Gastrocnemius medialis (tissue), 4 donors: Measurements from ENCODE around the gene TMEM87B. TPM values are rescaled to one million over a fixed set of nuclear protein-coding genes. Genes with fewer than 3 reads are reported as not detected.

Source experiments
- ATAC-seq, 2 donors: fragments of 150-250 bp; one replicate each; pipeline ENCODE4 v1.9.1; 2016
- DNase-seq, 2 donors: peaks; one replicate each; pipeline ENCODE4 v3.0.0-alpha.2; 2019
- H3K27ac ChIP-seq, 4 donors: fragments of 200-600 bp; sonication (generic); 1 replicate in 1 of 4; 2 replicates in 3 of 4; pipeline ENCODE4 v1.5.1; 2016 to 2018; ENCODE audit warnings: mild to moderate bottlenecking in 2 of 4, moderate library complexity in 1 of 4
- H3K27me3 ChIP-seq, 3 donors: fragments of 200-600 bp; sonication (generic) in 2 of 3; 1 replicate in 1 of 3; 2 replicates in 2 of 3; pipeline versions ENCODE4 v1.5.1 to v1.6.0; 2016 to 2019; ENCODE audit warnings: mild to moderate bottlenecking in 1 of 3, moderate library complexity in 1 of 3
- H3K36me3 ChIP-seq, 2 donors: fragments of 200-600 bp; sonication (generic) in 1 of 2; one replicate each; pipeline ENCODE4 v1.5.1; 2017 to 2018
- H3K4me1 ChIP-seq, 2 donors: fragments of 200-600 bp; sonication (generic) in 1 of 2; one replicate each; pipeline ENCODE4 v1.5.1; 2016 to 2017; ENCODE audit warnings: mild to moderate bottlenecking in 2 of 2
- H3K4me3 ChIP-seq, 4 donors: fragments of 200-600 bp; sonication (generic) in 3 of 4; 1 replicate in 1 of 4; 2 replicates in 3 of 4; pipeline ENCODE4 v1.5.1; 2016 to 2019; ENCODE audit warnings: mild to moderate bottlenecking in 2 of 4
- H3K9me3 ChIP-seq, 3 donors: fragments of 200-600 bp; sonication (generic) in 2 of 3; 1 replicate in 1 of 3; 2 replicates in 2 of 3; pipeline ENCODE4 v1.5.1; 2016 to 2019
- CTCF ChIP-seq, 5 experiments: fragments of 450-650 bp in 3 of 5; fragments of 200-600 bp in 2 of 5; sonication (generic) in 2 of 5; IDR thresholded peaks in 4 of 5; conservative IDR thresholded peaks in 1 of 5; 1 replicate in 4 of 5; 2 replicates in 1 of 5; pipeline ENCODE4 v1.5.1; 2016 to 2019; ENCODE audit warnings: antibody characterized with exemption in 5 of 5, mild to moderate bottlenecking in 3 of 5, moderate library complexity in 3 of 5
- POLR2A ChIP-seq, 2 donors: fragments of 450-650 bp; IDR thresholded peaks; one replicate each; pipeline ENCODE4 v1.6.1; 2017; ENCODE audit warnings: antibody characterized with exemption in 2 of 2, mild to moderate bottlenecking in 2 of 2, moderate library complexity in 2 of 2
- in situ Hi-C, 4 donors: fragments of 200-750 bp; cut with MboI; loops; one replicate each; pipeline versions ENCODE4 v1.15.0 to v1.8.0; 2017; ENCODE audit warnings: low sequenced_read_pairs in 4 of 4
- intact Hi-C: fragments of 100-400 bp; cut with DNase I; formaldehyde crosslinking; loops from one replicate; pipeline ENCODE4 v1.15.1; 2023; ENCODE audit warnings: low total_unique reads
- total RNA-seq, 4 donors: library from RNA; depleted of rRNA; stranded (reverse); fragments of >200 nt; gene quantifications; one replicate each; pipeline versions ENCODE4 v1.1.0 to v1.2.3, GENCODE V29; 2016

TMEM87B gene
- total RNA-seq, 4 donors from 2014 or later = 2.6 to 5.0 (median 3.1) TPM

GRCh38 chr2:112053917-112054846, 887 bp upstream of the TMEM87B start:
- Histone ChIP-seq H3K27me3 (no peaks in the 10 kb centered on the region), H3K9me3 (no peaks in the 10 kb centered on the region), H3K4me1 (peaks cover 13 to 18% of the 10 kb centered on the region in 2 donors), H3K27ac (peak overlapping the region; percentile 87 to 96 (median 94)), H3K36me3 (no peaks in the 10 kb centered on the region), H3K4me3 (peak overlapping the region; percentile 59 to 78 (median 66))
- ATAC-seq (peak; percentile 78 to 81), DNase-seq (peak; percentile 94 to 98)
- in situ Hi-C loops (loop anchor here in 2 of 4 donors (5.0 to 10.0 kb wide), 3 partner anchors 167 to 211 kb away; partner anchors contain the start of gene ZC3H8 (in 1 of the 2)), intact Hi-C loops (loop anchor here (2.0 kb wide), 1 partner anchor 531 kb away; the partner anchor contains the start of gene CHCHD5)
- TF ChIP-seq CTCF (IDR thresholded peaks at IDR 0.05 in 4 of 5, conservative IDR thresholded peaks at IDR 0.05 in 1 of 5) = no peak
- TF ChIP-seq POLR2A (IDR thresholded peaks at IDR 0.05) = no peak

GRCh38 chr2:112055730-112056625, 909 bp downstream of the TMEM87B start:
- ATAC-seq = no peak
- H3K36me3 ChIP-seq = no peaks in the 10 kb centered on the region
- H3K27ac ChIP-seq = peak overlapping the region; percentile 85 to 93 (median 90)
- no peaks in the 10 kb centered on the region for H3K9me3 ChIP-seq
- peak; percentile 17 to 35 for DNase-seq
- no peaks in the 10 kb centered on the region for H3K27me3 ChIP-seq
- H3K4me1 ChIP-seq = peaks cover 13 to 18% of the 10 kb centered on the region in 2 donors
- intact Hi-C loops (loop anchor here (1.0 to 2.0 kb wide), 4 partner anchors 198 to 529 kb away; partner anchors contain the start of genes CHCHD5, TTL and ZC3H6), in situ Hi-C loops (loop anchor here in 2 of 4 donors (10.0 kb wide), 2 partner anchors 199 to 209 kb away; partner anchors contain the start of gene ZC3H8 (in 1 of the 2))
- H3K4me3 ChIP-seq = peak overlapping the region; percentile 70 to 95 (median 84)
- TF ChIP-seq POLR2A (IDR thresholded peaks at IDR 0.05) = no peak
- TF ChIP-seq CTCF (IDR thresholded peaks at IDR 0.05 in 4 of 5, conservative IDR thresholded peaks at IDR 0.05 in 1 of 5) = no peak

GRCh38 chr2:112056626-112056987, 1.5 kb downstream of the TMEM87B start:
- Histone ChIP-seq H3K36me3 (no peaks in the 10 kb centered on the region), H3K27ac (peak overlapping the region; percentile 85 to 93 (median 90)), H3K27me3 (no peaks in the 10 kb centered on the region), H3K4me3 (peak overlapping the region; percentile 70 to 95 (median 84)), H3K4me1 (peaks cover 13 to 18% of the 10 kb centered on the region in 2 donors), H3K9me3 (no peaks in the 10 kb centered on the region)
- in situ Hi-C loops (loop anchor here in 2 of 4 donors (10.0 kb wide), 2 partner anchors 198 to 208 kb away; partner anchors contain the start of gene ZC3H8 (in 1 of the 2)), intact Hi-C loops (no loop called here)
- no peak for ATAC-seq
- no peak for DNase-seq
- no peak for TF ChIP-seq POLR2A (IDR thresholded peaks at IDR 0.05)
- no peak for TF ChIP-seq CTCF (IDR thresholded peaks at IDR 0.05 in 4 of 5, conservative IDR thresholded peaks at IDR 0.05 in 1 of 5)

GRCh38 chr2:112059671-112060070, 4.6 kb downstream of the TMEM87B start:
- no peak overlapping the region for H3K4me3 ChIP-seq
- peaks cover 8 to 18% of the 10 kb centered on the region in 2 donors for H3K4me1 ChIP-seq
- in situ Hi-C loops = loop anchor here in 2 of 4 donors (10.0 kb wide), 2 partner anchors 195 to 205 kb away; partner anchors contain the start of gene ZC3H8 (in 1 of the 2)
- no peaks in the 10 kb centered on the region for H3K27me3 ChIP-seq
- H3K27ac ChIP-seq = no peak overlapping the region
- no peaks in the 10 kb centered on the region for H3K9me3 ChIP-seq
- no peak for TF ChIP-seq POLR2A (IDR thresholded peaks at IDR 0.05)
- TF ChIP-seq CTCF (IDR thresholded peaks at IDR 0.05 in 4 of 5, conservative IDR thresholded peaks at IDR 0.05 in 1 of 5) = no peak
- no peak for ATAC-seq
- H3K36me3 ChIP-seq = no peaks in the 10 kb centered on the region
- intact Hi-C loops = no loop called here
- no peak for DNase-seq
